CD4-positive, alpha-beta T cell (primary cell): ENCODE data around the gene SPRR2E. TPM values are rescaled to one million over a fixed set of nuclear protein-coding genes. Genes with fewer than 3 reads are reported as not detected.
"Not testable (repeated sequence)": the region's sequence is repeated elsewhere in the genome, so short reads cannot be mapped to it uniquely, and the experiment has no call there.

Experiments used
- ATAC-seq: fragments of 200-7000 bp; cut with Tn5 transposase; one replicate; pipeline ENCODE4 v1.10.0; 2022; ENCODE audit warnings: mild to moderate bottlenecking; ENCODE audit not compliant: poor library complexity
- CTCF ChIA-PET: fragments of 350-600 bp; sonication (Branson Sonifier 250); formaldehyde crosslinking; loops from one replicate; lab custom pipeline; 2021; ENCODE audit warnings: antibody characterized with exemption, inconsistent platforms; lab: Charles Lee
- POLR2A ChIA-PET: fragments of 350-600 bp; sonication (Branson Sonifier 250); formaldehyde crosslinking; loops from one replicate; lab custom pipeline; 2021; ENCODE audit warnings: antibody characterized with exemption, inconsistent platforms; lab: Charles Lee
- DNase-seq, 14 experiments: peaks; one replicate each; pipeline ENCODE4 v3.0.0-alpha.2; 2013 to 2020; ENCODE audit warnings: mixed read lengths in 2 of 14
- H3K27ac ChIP-seq, 2 donors: one replicate each; pipeline versions ENCODE4 v1.5.1 to v1.7.0; 2013; ENCODE audit warnings: low read length in 2 of 2, low read depth in 1 of 2, mild to moderate bottlenecking in 1 of 2
- H3K27me3 ChIP-seq, 2 experiments: 1 replicate in 1 of 2; 2 replicates in 1 of 2; pipeline versions ENCODE4 v1.6.1 to v1.7.0; 2013; ENCODE audit warnings: low read length in 2 of 2, control low read depth in 1 of 2, mild to moderate bottlenecking in 1 of 2, moderate library complexity in 1 of 2; ENCODE audit not compliant: insufficient read depth in 2 of 2, control insufficient read depth in 1 of 2
- H3K36me3 ChIP-seq: one replicate; pipeline ENCODE4 v1.6.1; 2013; ENCODE audit warnings: low read length, control low read depth; ENCODE audit not compliant: insufficient read depth
- H3K4me1 ChIP-seq: one replicate; pipeline ENCODE4 v1.6.1; 2013; ENCODE audit warnings: low read length, control low read depth; ENCODE audit not compliant: insufficient read depth
- H3K4me3 ChIP-seq: one replicate; pipeline ENCODE4 v1.5.1; 2013; ENCODE audit warnings: mild to moderate bottlenecking, low read length, moderate library complexity
- H3K9me3 ChIP-seq, 2 experiments: 1 replicate in 1 of 2; 2 replicates in 1 of 2; pipeline versions ENCODE4 v1.6.1 to v1.7.0; 2013; ENCODE audit warnings: low read length in 2 of 2, mild to moderate bottlenecking in 2 of 2, control low read depth in 1 of 2, moderate library complexity in 1 of 2; ENCODE audit not compliant: control insufficient read depth in 1 of 2, insufficient read depth in 1 of 2
- H3K27ac Mint-ChIP-seq: one replicate; pipeline ENCODE4 v1.8.0; 2020; ENCODE audit warnings: mixed read lengths
- H3K27me3 Mint-ChIP-seq: one replicate; pipeline ENCODE4 v1.8.0; 2021; ENCODE audit warnings: mixed read lengths
- H3K36me3 Mint-ChIP-seq: one replicate; pipeline ENCODE4 v1.8.0; 2021; ENCODE audit warnings: low read depth, mixed read lengths
- H3K4me1 Mint-ChIP-seq: one replicate; pipeline ENCODE4 v1.8.0; 2021; ENCODE audit warnings: low read depth, mixed read lengths
- H3K4me3 Mint-ChIP-seq: one replicate; pipeline ENCODE4 v1.8.0; 2020; ENCODE audit warnings: mild to moderate bottlenecking, mixed read lengths
- H3K9me3 Mint-ChIP-seq: one replicate; pipeline ENCODE4 v1.8.0; 2020; ENCODE audit warnings: mixed read lengths
- CTCF ChIP-seq: fragments of 200-600 bp; IDR thresholded peaks from one replicate; pipeline ENCODE4 v1.8.0; 2022; ENCODE audit warnings: antibody characterized with exemption, mild to moderate bottlenecking
- intact Hi-C, 2 experiments: fragments of 100-400 bp; cut with DNase I in 1 of 2; cut with micrococcal nuclease in 1 of 2; formaldehyde crosslinking; loops; one replicate each; pipeline versions ENCODE4 v1.15.1 to v1.9.0; 2023 to 2025; cut with DNase I, micrococcal nuclease
- total RNA-seq, 174 experiments: library from RNA in 2 of 174; stranded (reverse) in 2 of 174; gene quantifications; one replicate each; pipeline ENCODE4 v1.2.3 and lab custom pipeline; 2021 to 2026

Gene SPRR2E
- total RNA-seq, 2 experiments from 2014 or later, result not detected

- POLR2A ChIA-PET, result no interaction called here
- H3K27ac Mint-ChIP-seq, result no peak overlapping the region
- intact Hi-C loops, result no loop called here
- Histone ChIP-seq H3K36me3 (no peaks in the 10 kb centered on the region), H3K4me3 (no peak overlapping the region), H3K27ac (no peak overlapping the region), H3K27me3 (peaks cover 3 to 8% of the 10 kb centered on the region in 2 experiments), H3K4me1 (no peaks in the 10 kb centered on the region), H3K9me3 (peaks cover 4 to 6% of the 10 kb centered on the region in 2 experiments)
- no peaks in the 10 kb centered on the region for H3K4me1 Mint-ChIP-seq
- peaks cover 18% of the 10 kb centered on the region for H3K27me3 Mint-ChIP-seq
- no peaks in the 10 kb centered on the region for H3K36me3 Mint-ChIP-seq
- no peak overlapping the region for H3K4me3 Mint-ChIP-seq
- H3K9me3 Mint-ChIP-seq, result peaks cover 8% of the 10 kb centered on the region
- DNase-seq, result no peak
- TF ChIP-seq CTCF, result no peak
- ATAC-seq, result no peak
- CTCF ChIA-PET, result no interaction called here
Measured at GRCh38 chr1:153125536-153125935, 31.2 kb upstream of the SPRR2E start.

GRCh38 chr1:153123793-153124192 is 29.5 kb upstream of the SPRR2E start:
- H3K4me1 ChIP-seq, H3K27ac Mint-ChIP-seq, POLR2A ChIA-PET, H3K27ac ChIP-seq, ATAC-seq, H3K36me3 Mint-ChIP-seq, H3K9me3 ChIP-seq, H3K9me3 Mint-ChIP-seq, H3K4me3 Mint-ChIP-seq, intact Hi-C loops, CTCF ChIA-PET, H3K36me3 ChIP-seq, H3K27me3 ChIP-seq, DNase-seq, H3K4me1 Mint-ChIP-seq, H3K4me3 ChIP-seq: not testable (repeated sequence)
- peaks cover 14% of the 10 kb centered on the region for H3K27me3 Mint-ChIP-seq

GRCh38 chr1:153122831-153123421 is 28.6 kb upstream of the SPRR2E start:
- H3K36me3 ChIP-seq, result no peaks in the 10 kb centered on the region
- H3K4me3 ChIP-seq, result no peak overlapping the region
- H3K4me3 Mint-ChIP-seq, result no peak overlapping the region
- ChIA-PET CTCF (interaction anchor here (0.7 kb wide), 1 partner anchor 278 kb away, joined by 3 read pairs; no protein-coding TSS in a partner anchor), POLR2A (no interaction called here)
- DNase-seq (no peak), ATAC-seq (no peak)
- peaks cover 4 to 6% of the 10 kb centered on the region in 2 experiments for H3K9me3 ChIP-seq
- H3K36me3 Mint-ChIP-seq, result no peaks in the 10 kb centered on the region
- peaks cover 19% of the 10 kb centered on the region for H3K27me3 Mint-ChIP-seq
- peaks cover 6 to 8% of the 10 kb centered on the region in 2 experiments for H3K27me3 ChIP-seq
- no peaks in the 10 kb centered on the region for H3K4me1 ChIP-seq
- no peaks in the 10 kb centered on the region for H3K4me1 Mint-ChIP-seq
- H3K27ac ChIP-seq, result no peak overlapping the region
- peaks cover 8% of the 10 kb centered on the region for H3K9me3 Mint-ChIP-seq
- TF ChIP-seq CTCF, result no peak
- intact Hi-C loops, result no loop called here
- H3K27ac Mint-ChIP-seq, result no peak overlapping the region

GRCh38 chr1:153120945-153121344 is 26.6 kb upstream of the SPRR2E start:
- CTCF ChIA-PET, result no interaction called here
- no peak for ATAC-seq
- H3K27ac Mint-ChIP-seq, result no peak overlapping the region

More at GRCh38 chr1:153120945-153121344, 26.6 kb upstream of the SPRR2E start:
- H3K36me3 Mint-ChIP-seq, result no peaks in the 10 kb centered on the region
- Histone ChIP-seq H3K4me3 (no peak overlapping the region), H3K36me3 (no peaks in the 10 kb centered on the region), H3K27ac (no peak overlapping the region), H3K4me1 (no peaks in the 10 kb centered on the region), H3K27me3 (peaks cover 8 to 12% of the 10 kb centered on the region in 2 experiments), H3K9me3 (peaks cover 4 to 6% of the 10 kb centered on the region in 2 experiments)
- H3K27me3 Mint-ChIP-seq, result peaks cover 25% of the 10 kb centered on the region
- no peak for DNase-seq
- intact Hi-C loops, result no loop called here
- POLR2A ChIA-PET, result no interaction called here
- H3K4me3 Mint-ChIP-seq, result no peak overlapping the region
- TF ChIP-seq CTCF, result no peak
- peaks cover 4% of the 10 kb centered on the region for H3K9me3 Mint-ChIP-seq
- no peaks in the 10 kb centered on the region for H3K4me1 Mint-ChIP-seq
